Frontal cortex (tissue), 4 donors: ENCODE results near the gene CASP8. TPM values are rescaled to one million over a fixed set of nuclear protein-coding genes. Genes with fewer than 3 reads are reported as not detected.

Experiments used
- DNase-seq, 2 donors: peaks; one replicate each; pipeline ENCODE4 v3.0.0; 2012; ENCODE audit warnings: low spot score in 2 of 2
- FAIRE-seq: peaks from 2 replicates; lab custom pipeline; 2012; peaks lifted over from hg19 to GRCh38; lab: Jason Lieb, UNC
- total RNA-seq: library from RNA; depleted of rRNA; stranded (reverse); fragments of >200 nt; gene quantifications from one replicate; pipeline ENCODE4 v1.2.3, GENCODE V29; 2014
- donor health status: control.
- donor health status: control.
- donor health status: control.

Gene CASP8
- total RNA-seq: 1.6 TPM

DNA sequence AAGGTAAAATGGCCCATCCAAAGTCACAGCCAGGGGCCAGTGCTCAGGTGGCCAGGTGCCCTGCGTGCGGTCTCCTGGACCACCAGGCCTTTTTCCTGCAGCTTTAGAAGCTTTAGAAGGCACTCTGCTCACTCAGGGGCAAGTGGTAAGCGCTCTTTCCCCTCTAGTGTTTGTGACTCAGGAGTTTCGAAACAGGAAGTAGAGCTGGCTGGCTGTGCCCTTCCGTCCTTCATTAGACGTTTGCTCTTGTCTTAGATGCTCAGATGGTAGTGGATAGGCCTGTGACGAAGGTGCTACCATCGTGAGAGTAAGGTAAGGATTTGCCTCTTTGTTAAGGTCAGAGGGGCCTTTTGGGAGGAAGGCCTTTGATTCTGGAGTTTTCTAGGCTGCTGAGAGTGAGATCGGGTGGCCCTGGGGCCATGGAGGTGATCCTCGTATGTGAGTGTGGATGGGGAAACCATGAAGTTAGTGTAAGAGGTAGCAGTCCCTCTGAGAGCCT is at the start of gene CASP8:
Gene CASP8 (plus strand): TSS at position 235 of the 499 bp plus-strand sequence. CDS start 5,951 bp downstream, outside the sequence.
- DNase-seq: no peak

DNA sequence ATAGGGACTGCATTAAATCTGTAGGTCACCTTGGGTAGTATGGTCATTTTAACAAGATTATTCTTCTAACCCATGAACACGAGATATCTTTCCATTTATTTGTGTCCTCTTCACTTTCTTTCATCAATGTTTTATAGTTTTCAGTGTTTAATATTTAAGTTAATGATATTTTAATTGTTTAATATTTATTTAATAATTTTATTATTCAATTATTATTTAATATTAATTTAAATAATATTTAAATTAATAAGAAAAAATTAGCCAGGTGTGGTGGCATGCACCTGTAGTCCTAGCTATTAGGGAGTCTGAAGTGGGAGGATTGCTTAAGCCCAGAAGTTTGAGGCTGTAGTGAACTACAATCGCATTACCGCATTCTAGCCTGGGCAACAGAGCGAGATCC is 44.4 kb upstream of the CASP8 start:
- peak; percentile 37 for FAIRE-seq
- no peak for DNase-seq

More for the DNA sequence above, at the start of gene CASP8:
- no peak for FAIRE-seq

- FAIRE-seq: no peak
- no peak for DNase-seq
Measured at GRCh38 chr2:201216918-201217317, 43.4 kb upstream of the CASP8 start.

DNA sequence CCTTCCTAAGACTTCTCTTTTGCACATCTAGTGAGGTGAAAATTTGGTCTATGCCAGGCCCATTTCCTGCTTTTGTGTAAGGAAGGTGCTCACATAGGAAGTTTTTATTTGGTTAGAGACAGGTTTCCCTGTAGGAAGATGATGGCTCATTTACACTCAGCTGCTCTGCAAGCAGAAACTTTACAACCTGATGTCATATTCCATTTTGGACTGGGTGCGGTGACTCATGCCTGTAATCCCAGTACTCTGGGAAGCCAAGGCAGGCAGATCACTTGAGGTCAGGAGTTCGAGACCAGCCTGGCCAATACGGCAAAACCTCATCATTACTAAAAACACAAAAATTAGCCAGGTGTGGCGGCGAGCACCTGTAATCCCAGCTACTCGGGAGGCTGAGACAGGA is 41.6 kb upstream of the CASP8 start:
- no peak for FAIRE-seq

DNA sequence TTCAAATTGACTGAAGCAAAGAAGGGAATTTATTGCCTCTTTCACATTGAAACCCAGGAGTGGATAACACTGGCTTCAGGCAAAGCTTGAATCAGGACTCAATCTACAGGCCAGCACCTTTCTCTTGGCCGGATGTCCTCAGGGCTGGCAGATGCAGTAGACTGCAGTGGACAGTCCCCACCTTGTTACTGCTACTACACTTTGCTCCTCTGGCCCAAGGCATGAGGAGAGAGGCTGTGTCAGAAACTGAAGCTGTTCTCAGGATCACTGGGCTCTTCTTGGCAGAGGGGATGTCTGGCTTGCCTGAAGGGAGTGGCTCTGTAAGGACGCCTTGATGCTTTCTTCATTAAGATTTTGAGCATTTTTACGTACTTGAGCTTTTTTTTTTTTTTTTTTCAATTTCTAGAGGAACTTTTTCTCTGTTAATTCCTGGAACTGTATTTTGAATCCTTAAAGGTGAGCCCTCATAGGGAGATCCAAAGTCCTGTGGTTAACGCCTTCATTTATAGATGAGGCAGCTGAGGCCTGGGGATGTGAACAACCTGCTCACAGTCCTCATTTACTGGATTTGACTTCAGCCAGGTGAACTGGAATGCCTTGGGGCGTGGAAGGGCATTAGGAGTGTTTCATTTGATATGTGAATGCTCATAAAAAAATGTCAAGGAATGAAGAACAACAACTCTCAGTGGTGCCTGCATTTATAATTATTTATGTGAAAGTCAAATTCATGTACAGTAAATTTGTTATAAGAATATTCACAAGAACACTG is 40.8 kb upstream of the CASP8 start:
- no peak for FAIRE-seq
- DNase-seq: no peak

More for the DNA sequence above, 41.6 kb upstream of the CASP8 start:
- no peak for DNase-seq

GRCh38 chr2:201220102-201220570 is 40.2 kb upstream of the CASP8 start:
- no peak for DNase-seq
- FAIRE-seq: no peak

GRCh38 chr2:201223089-201224073 is 37.0 kb upstream of the CASP8 start:
- FAIRE-seq: no peak
- no peak for DNase-seq

- DNase-seq: no peak
- FAIRE-seq: no peak
Measured at GRCh38 chr2:201228271-201228911, 31.9 kb upstream of the CASP8 start.

DNA sequence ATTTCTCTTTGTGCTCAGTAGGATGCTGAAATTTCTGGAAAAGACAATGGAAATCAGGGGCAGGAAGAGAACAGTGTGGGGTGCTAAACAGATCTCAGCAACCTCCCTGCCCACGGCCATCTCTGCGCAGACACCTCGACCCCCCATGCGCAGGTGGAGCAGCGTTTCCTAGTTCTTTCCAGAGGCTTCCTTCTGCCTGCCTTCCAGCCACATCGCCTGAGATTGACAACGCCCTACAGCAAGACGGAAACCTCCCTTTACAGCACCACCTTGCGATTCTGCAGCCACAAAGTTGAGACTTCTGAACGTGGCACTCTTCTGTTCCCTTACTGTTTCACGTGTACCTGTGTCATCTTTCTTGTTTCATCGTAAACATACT is 31.4 kb upstream of the CASP8 start:
- no peak for DNase-seq
- FAIRE-seq: no peak

- no peak for FAIRE-seq
- peak; percentile 12 to 48 for DNase-seq
Measured at GRCh38 chr2:201231781-201232466, 28.4 kb upstream of the CASP8 start.

- DNase-seq: no peak
- no peak for FAIRE-seq
Measured at GRCh38 chr2:201232467-201232815, 27.9 kb upstream of the CASP8 start.

- FAIRE-seq: no peak
- no peak for DNase-seq
Measured at GRCh38 chr2:201233192-201233811, 27.0 kb upstream of the CASP8 start.

DNA sequence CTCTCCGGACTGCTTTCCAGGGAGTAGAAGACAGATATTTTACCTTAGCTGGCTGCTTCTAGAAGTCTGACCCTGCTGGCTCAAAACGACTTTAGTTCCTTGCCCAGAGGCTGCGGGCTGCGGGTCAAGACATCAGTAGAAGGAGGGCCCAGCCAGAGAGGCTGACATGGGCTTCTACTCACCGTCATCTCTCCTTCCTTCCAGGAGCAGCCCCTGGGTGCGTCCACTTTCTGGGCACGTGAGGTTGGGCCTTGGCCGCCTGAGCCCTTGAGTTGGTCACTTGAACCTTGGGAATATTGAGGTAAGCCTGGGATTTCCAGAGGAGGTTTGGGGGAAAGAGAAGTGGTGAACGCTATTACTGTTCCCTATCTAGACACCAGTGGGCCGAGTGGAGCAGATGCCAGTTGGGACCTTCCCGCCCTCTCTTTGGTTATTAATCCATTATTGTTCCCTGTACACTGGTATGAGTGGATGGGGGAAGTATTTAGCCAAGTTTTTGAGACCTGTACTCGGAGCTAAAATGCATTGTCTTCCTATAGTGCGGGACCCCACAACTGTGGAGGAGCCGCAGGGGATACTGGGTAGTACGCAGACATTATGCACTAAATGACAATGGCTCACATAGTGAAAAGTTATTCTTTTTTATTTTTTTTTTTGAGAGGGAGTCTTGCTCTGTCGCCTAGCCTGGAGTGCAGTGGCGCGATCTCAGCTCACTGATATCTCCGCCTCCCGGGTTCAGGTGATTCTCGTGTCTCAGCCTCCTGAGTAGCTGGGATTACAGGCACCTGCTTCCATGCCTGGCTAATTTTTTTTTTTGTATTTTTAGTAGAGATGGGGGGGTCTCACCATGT is 26.3 kb upstream of the CASP8 start:
- FAIRE-seq (no peak), DNase-seq (no peak)

DNA sequence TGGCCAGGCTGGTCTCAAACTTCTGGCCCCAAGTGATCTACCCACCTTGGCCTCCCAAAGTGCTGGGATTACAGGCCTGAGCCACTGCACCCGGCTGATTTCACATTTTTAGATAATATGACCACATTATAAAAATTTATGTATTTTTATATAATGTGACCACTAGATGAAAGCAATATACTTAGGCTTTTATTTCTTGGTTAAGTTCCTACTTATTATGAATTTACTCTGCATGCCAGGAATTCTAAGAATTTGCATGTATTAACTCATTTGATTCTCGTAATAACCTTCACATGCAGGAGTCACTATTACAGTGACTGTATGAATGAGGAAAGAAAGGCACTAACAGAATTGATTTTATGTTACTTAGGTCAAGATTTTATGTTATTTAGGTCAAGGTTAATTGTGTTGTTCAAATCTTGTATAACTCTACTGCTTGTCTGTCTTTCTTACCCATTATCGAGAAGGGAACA is 25.6 kb upstream of the CASP8 start:
- FAIRE-seq (no peak), DNase-seq (no peak)

- FAIRE-seq (no peak), DNase-seq (peak in 1 of 2 donors; percentile 28)
Measured at GRCh38 chr2:201235860-201236811, 24.2 kb upstream of the CASP8 start.

DNA sequence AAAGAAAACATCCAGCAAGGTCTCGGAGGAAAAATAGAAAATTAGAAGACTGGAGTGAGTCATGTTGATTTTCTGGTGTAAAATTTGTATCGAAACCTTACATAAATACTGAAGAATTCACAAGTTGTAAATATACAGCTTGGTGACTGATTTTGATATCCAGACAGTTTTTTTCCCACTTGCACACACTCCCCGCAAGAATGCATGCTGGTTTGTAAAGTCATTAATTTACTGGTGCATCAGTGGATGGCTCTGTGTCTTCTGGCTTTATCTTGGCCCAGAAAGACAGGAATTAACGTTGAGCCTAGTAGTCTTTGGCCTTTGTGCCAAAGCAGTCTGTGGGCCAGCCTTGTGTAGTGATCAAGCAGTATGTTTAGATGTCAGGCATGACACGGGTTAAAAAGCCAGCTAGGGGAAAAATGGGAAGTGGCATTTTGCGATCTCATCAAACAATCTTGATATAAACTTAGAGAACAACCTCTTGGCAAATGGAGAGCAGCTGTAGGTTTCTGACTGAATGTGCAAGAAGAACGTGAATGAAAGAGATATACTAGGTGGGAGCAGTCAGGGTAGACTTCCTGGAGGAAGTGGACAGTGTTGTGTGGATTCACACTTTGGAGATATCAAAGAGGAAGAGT is 22.7 kb upstream of the CASP8 start:
- FAIRE-seq (no peak), DNase-seq (no peak)
